Type B pancreatic cell (in vitro differentiated cells): Measurements from ENCODE around the gene SPCS2. TPM values are rescaled to one million over a fixed set of nuclear protein-coding genes. Genes with fewer than 3 reads are reported as not detected.
A peak's percentile ranks its signal among the peaks of the same experiment; 100 is the strongest.
"Not testable (repeated sequence)": the region's sequence is repeated elsewhere in the genome, so short reads cannot be mapped to it uniquely, and the experiment has no call there.

Source experiments
- DNase-seq: peaks from one replicate; pipeline ENCODE4 v3.0.0; 2021; ENCODE audit warnings: mixed read lengths; ENCODE audit not compliant: unreplicated experiment; ENCODE audit errors: extremely low spot score
- H3K27ac Mint-ChIP-seq: 2 replicates; pipeline ENCODE4 v1.8.0; 2021; ENCODE audit warnings: mild to moderate bottlenecking, mixed read lengths
- H3K27me3 Mint-ChIP-seq: 2 replicates; pipeline ENCODE4 v1.8.0; 2021; ENCODE audit warnings: mixed read lengths
- H3K36me3 Mint-ChIP-seq: 2 replicates; pipeline ENCODE4 v1.8.0; 2021; ENCODE audit warnings: mixed read lengths
- H3K4me1 Mint-ChIP-seq: one replicate; pipeline ENCODE4 v1.8.0; 2021; ENCODE audit warnings: mixed read lengths; ENCODE audit not compliant: unreplicated experiment
- H3K4me3 Mint-ChIP-seq: 2 replicates; pipeline ENCODE4 v1.8.0; 2021; ENCODE audit warnings: mild to moderate bottlenecking, mixed read lengths
- H3K9me3 Mint-ChIP-seq: 2 replicates; pipeline ENCODE4 v1.8.0; 2021; ENCODE audit warnings: mixed read lengths
- CTCF ChIP-seq: fragments of 200-600 bp; sonication (generic); conservative IDR thresholded peaks from 2 replicates; pipeline ENCODE4 v1.5.0; 2021; ENCODE audit warnings: antibody characterized with exemption, mild to moderate bottlenecking
- total RNA-seq: library from RNA; stranded (reverse); gene quantifications from 2 replicates; pipeline ENCODE4 v1.2.1, GENCODE V29; 2021; ENCODE audit warnings: low replicate concordance

The SPCS2 gene
- total RNA-seq, 1 donor from 2014 or later = 190 TPM

- H3K4me1 Mint-ChIP-seq = peaks cover 6% of the 10 kb centered on the region
- no peak for TF ChIP-seq CTCF
- DNase-seq = peak; percentile 70
- H3K4me3 Mint-ChIP-seq = peak within 1 kb of the TSS; percentile 94
- H3K9me3 Mint-ChIP-seq = no peaks in the 10 kb centered on the region
- H3K27me3 Mint-ChIP-seq = no peaks in the 10 kb centered on the region
- H3K27ac Mint-ChIP-seq = peak within 1 kb of the TSS; percentile 77
- H3K36me3 Mint-ChIP-seq = peaks cover 5% of the 10 kb centered on the region
Observed at GRCh38 chr11:74988541-74989259, 39.6 kb downstream of the SPCS2 start, which contains the start of gene NEU3. Gene NEU3 (plus strand): TSS chr11:74988933. CDS start chr11:74989061, 128 bp downstream.

- no peak for DNase-seq
- no peaks in the 10 kb centered on the region for H3K9me3 Mint-ChIP-seq
- H3K4me1 Mint-ChIP-seq = peaks cover 6% of the 10 kb centered on the region
- H3K27me3 Mint-ChIP-seq = no peaks in the 10 kb centered on the region
- no peak for TF ChIP-seq CTCF
- peaks cover 5% of the 10 kb centered on the region for H3K36me3 Mint-ChIP-seq
- H3K4me3 Mint-ChIP-seq = peak overlapping the region; percentile 94
- peak overlapping the region; percentile 77 for H3K27ac Mint-ChIP-seq
Observed at GRCh38 chr11:74989260-74989638, 40.2 kb downstream of the SPCS2 start.

- H3K4me3 Mint-ChIP-seq = peak overlapping the region; percentile 52
- H3K9me3 Mint-ChIP-seq, H3K36me3 Mint-ChIP-seq, H3K4me1 Mint-ChIP-seq, DNase-seq, H3K27me3 Mint-ChIP-seq, H3K27ac Mint-ChIP-seq: not testable (repeated sequence)
Observed at GRCh38 chr11:74990150-74990549, 41.1 kb downstream of the SPCS2 start.

- Mint-ChIP-seq H3K4me3 (no peak overlapping the region), H3K4me1 (peaks cover 6% of the 10 kb centered on the region), H3K27me3 (no peaks in the 10 kb centered on the region), H3K27ac (no peak overlapping the region), H3K9me3 (no peaks in the 10 kb centered on the region), H3K36me3 (peaks cover 5% of the 10 kb centered on the region)
- TF ChIP-seq CTCF = no peak
- no peak for DNase-seq
Observed at GRCh38 chr11:74990941-74991340, 41.9 kb downstream of the SPCS2 start.

GRCh38 chr11:74992852-74993251 lies 43.8 kb downstream of the SPCS2 start:
- Mint-ChIP-seq H3K27ac (no peak overlapping the region), H3K27me3 (no peaks in the 10 kb centered on the region), H3K9me3 (no peaks in the 10 kb centered on the region), H3K36me3 (peaks cover 5% of the 10 kb centered on the region), H3K4me3 (no peak overlapping the region), H3K4me1 (peaks cover 6% of the 10 kb centered on the region)
- no peak for TF ChIP-seq CTCF
- DNase-seq = no peak

GRCh38 chr11:75000975-75001354 lies 51.9 kb downstream of the SPCS2 start:
- Mint-ChIP-seq H3K4me1 (no peaks in the 10 kb centered on the region), H3K27me3 (no peaks in the 10 kb centered on the region), H3K4me3 (no peak overlapping the region), H3K36me3 (peaks cover 4% of the 10 kb centered on the region), H3K9me3 (no peaks in the 10 kb centered on the region), H3K27ac (no peak overlapping the region)
- no peak for TF ChIP-seq CTCF
- DNase-seq = no peak
